Neural progenitor cell (in vitro differentiated cells): Measurements from ENCODE around the gene FBXO34. TPM values are rescaled to one million over a fixed set of nuclear protein-coding genes. Genes with fewer than 3 reads are reported as not detected.

Experiments used
- DNase-seq: peaks from one replicate; pipeline ENCODE4 v3.0.0-alpha.2; 2016; ENCODE audit warnings: low spot score
- H2AFZ ChIP-seq: fragments of 200-600 bp; sonication (generic); replicated peaks from 2 replicates; pipeline ENCODE4 v1.6.1; 2016; ENCODE audit warnings: antibody characterized with exemption
- H3F3A ChIP-seq: fragments of 200-600 bp; sonication (generic); 2 replicates; pipeline ENCODE4 v1.6.1; 2016; ENCODE audit warnings: antibody characterized with exemption, low read depth
- H3K27ac ChIP-seq: fragments of 200-600 bp; sonication (generic); 2 replicates; pipeline ENCODE4 v1.5.1; 2016; ENCODE audit warnings: mild to moderate bottlenecking
- H3K27me3 ChIP-seq: fragments of 200-600 bp; sonication (generic); 2 replicates; pipeline ENCODE4 v1.6.1; 2016; ENCODE audit warnings: mild to moderate bottlenecking, moderate library complexity
- H3K36me3 ChIP-seq: fragments of 200-600 bp; sonication (generic); 2 replicates; pipeline ENCODE4 v1.5.1; 2016
- H3K4me1 ChIP-seq: fragments of 200-600 bp; sonication (generic); 2 replicates; pipeline ENCODE4 v1.6.1; 2016; ENCODE audit warnings: mixed run types
- H3K4me2 ChIP-seq: fragments of 200-600 bp; sonication (generic); 2 replicates; pipeline ENCODE4 v1.6.1; 2016
- H3K4me3 ChIP-seq: fragments of 200-600 bp; sonication (generic); 2 replicates; pipeline ENCODE4 v1.5.1; 2016
- H3K79me2 ChIP-seq: fragments of 200-600 bp; sonication (generic); 2 replicates; pipeline ENCODE4 v1.6.1; 2016; ENCODE audit warnings: low read depth
- H3K9ac ChIP-seq: fragments of 200-600 bp; sonication (generic); 2 replicates; pipeline ENCODE4 v1.6.1; 2016
- H3K9me3 ChIP-seq: fragments of 200-600 bp; sonication (generic); 2 replicates; pipeline ENCODE4 v1.5.1; 2016; ENCODE audit warnings: low read depth
- H4K20me1 ChIP-seq: fragments of 200-600 bp; sonication (generic); 2 replicates; pipeline ENCODE4 v1.6.1; 2016; ENCODE audit warnings: low read depth
- H3K27ac Mint-ChIP-seq: 3 replicates; pipeline ENCODE4 v1.8.0; 2021; ENCODE audit warnings: mixed read lengths
- H3K27me3 Mint-ChIP-seq: 2 replicates; pipeline ENCODE4 v1.8.0; 2022; ENCODE audit warnings: low read depth, mild to moderate bottlenecking, inconsistent platforms, moderate library complexity, mixed read lengths; ENCODE audit not compliant: insufficient read depth
- H3K36me3 Mint-ChIP-seq: 3 replicates; pipeline ENCODE4 v1.8.0; 2021; ENCODE audit warnings: mixed read lengths
- H3K4me1 Mint-ChIP-seq: 3 replicates; pipeline ENCODE4 v1.8.0; 2021; ENCODE audit warnings: mixed read lengths
- H3K4me3 Mint-ChIP-seq: 3 replicates; pipeline ENCODE4 v1.8.0; 2021; ENCODE audit warnings: mild to moderate bottlenecking, moderate library complexity, mixed read lengths
- H3K9me3 Mint-ChIP-seq: 3 replicates; pipeline ENCODE4 v1.8.0; 2020; ENCODE audit warnings: mixed read lengths
- CTCF ChIP-seq: fragments of 200-600 bp; sonication (generic); IDR thresholded peaks from 2 replicates; pipeline ENCODE4 v1.5.1; 2017; ENCODE audit warnings: antibody characterized with exemption, mild to moderate bottlenecking
- EZH2 ChIP-seq: fragments of 200-600 bp; sonication (generic); IDR thresholded peaks from 2 replicates; pipeline ENCODE4 v1.6.1; 2017; ENCODE audit warnings: antibody characterized with exemption, mild to moderate bottlenecking, moderate library complexity
- EZH2phosphoT487 ChIP-seq: fragments of 200-600 bp; sonication (generic); IDR thresholded peaks from 2 replicates; pipeline ENCODE4 v1.6.1; 2017; ENCODE audit warnings: antibody characterized with exemption
- total RNA-seq: library from RNA; depleted of rRNA; stranded (reverse); fragments of >200 nt; gene quantifications from 2 replicates; pipeline ENCODE4 v1.2.3, GENCODE V29; 2015; ENCODE audit warnings: low replicate concordance

The FBXO34 gene
- total RNA-seq, 1 donor from 2014 or later = 23.2 TPM

GRCh38 chr14:55350461-55350860 is 79.2 kb downstream of the FBXO34 start:
- no peak overlapping the region for H3K27ac ChIP-seq
- H3K27me3 Mint-ChIP-seq = no peaks in the 10 kb centered on the region
- H3K9ac ChIP-seq = no peak overlapping the region
- no peaks in the 10 kb centered on the region for H3K27me3 ChIP-seq
- no peaks in the 10 kb centered on the region for H3K9me3 Mint-ChIP-seq
- no peak overlapping the region for H3K27ac Mint-ChIP-seq
- H3K4me3 Mint-ChIP-seq = no peak overlapping the region
- no peak overlapping the region for H3K4me3 ChIP-seq
- H3F3A ChIP-seq = peaks cover 9% of the 10 kb centered on the region
- no peaks in the 10 kb centered on the region for H3K36me3 ChIP-seq
- TF ChIP-seq EZH2phosphoT487 (no peak), EZH2 (no peak), CTCF (no peak)
- no peaks in the 10 kb centered on the region for H3K4me1 ChIP-seq
- H3K9me3 ChIP-seq = no peaks in the 10 kb centered on the region
- peaks cover 13% of the 10 kb centered on the region for H4K20me1 ChIP-seq
- no peak overlapping the region for H2AFZ ChIP-seq
- H3K36me3 Mint-ChIP-seq = peaks cover 4% of the 10 kb centered on the region
- no peak for DNase-seq
- no peak overlapping the region for H3K4me2 ChIP-seq
- H3K4me1 Mint-ChIP-seq = peaks cover 14% of the 10 kb centered on the region
- peaks cover 5% of the 10 kb centered on the region for H3K79me2 ChIP-seq

GRCh38 chr14:55351111-55351510 is 79.9 kb downstream of the FBXO34 start:
- Mint-ChIP-seq H3K27me3 (no peaks in the 10 kb centered on the region), H3K4me3 (no peak overlapping the region), H3K27ac (no peak overlapping the region), H3K9me3 (no peaks in the 10 kb centered on the region), H3K4me1 (peaks cover 12% of the 10 kb centered on the region), H3K36me3 (peaks cover 4% of the 10 kb centered on the region)
- peaks cover 9% of the 10 kb centered on the region for H3F3A ChIP-seq
- H3K27ac ChIP-seq = no peak overlapping the region
- no peaks in the 10 kb centered on the region for H3K27me3 ChIP-seq
- no peak overlapping the region for H3K4me3 ChIP-seq
- peaks cover 5% of the 10 kb centered on the region for H3K79me2 ChIP-seq
- no peaks in the 10 kb centered on the region for H3K4me1 ChIP-seq
- no peaks in the 10 kb centered on the region for H3K9me3 ChIP-seq
- no peaks in the 10 kb centered on the region for H3K36me3 ChIP-seq
- TF ChIP-seq EZH2 (no peak), EZH2phosphoT487 (no peak), CTCF (no peak)
- no peak overlapping the region for H3K4me2 ChIP-seq
- peaks cover 13% of the 10 kb centered on the region for H4K20me1 ChIP-seq
- H2AFZ ChIP-seq = no peak overlapping the region
- H3K9ac ChIP-seq = no peak overlapping the region
- DNase-seq = no peak

- Mint-ChIP-seq H3K27me3 (no peaks in the 10 kb centered on the region), H3K4me3 (no peak overlapping the region), H3K9me3 (no peaks in the 10 kb centered on the region), H3K4me1 (peaks cover 4% of the 10 kb centered on the region), H3K36me3 (peaks cover 4% of the 10 kb centered on the region), H3K27ac (no peak overlapping the region)
- Histone ChIP-seq H3F3A (peaks cover 9% of the 10 kb centered on the region), H3K9ac (no peak overlapping the region), H4K20me1 (peaks cover 9% of the 10 kb centered on the region), H3K9me3 (no peaks in the 10 kb centered on the region), H2AFZ (no peak overlapping the region), H3K36me3 (no peaks in the 10 kb centered on the region), H3K27me3 (no peaks in the 10 kb centered on the region), H3K79me2 (peaks cover 5% of the 10 kb centered on the region), H3K4me3 (no peak overlapping the region), H3K4me1 (no peaks in the 10 kb centered on the region), H3K27ac (no peak overlapping the region), H3K4me2 (no peak overlapping the region)
- DNase-seq = no peak
- TF ChIP-seq EZH2 = no peak
- no peak for TF ChIP-seq EZH2phosphoT487
- TF ChIP-seq CTCF = no peak
Observed at GRCh38 chr14:55352201-55352600, 81.0 kb downstream of the FBXO34 start.
